ENCODE results near the gene SAPCD1. TPM values are rescaled to one million over a fixed set of nuclear protein-coding genes. Genes with fewer than 3 reads are reported as not detected.
A peak's percentile ranks its signal among the peaks of the same experiment; 100 is the strongest.

The SAPCD1 gene
- total RNA-seq, 4 donors from 2014 or later, result 0.83 TPM; not detected in 3

- intact Hi-C loops (cut with DNase I), result loop anchor here (5.0 kb wide), 2 partner anchors 37 to 58 kb away; partner anchors contain the start of gene CLIC1
- no peak for DNase-seq (ENCODE audit: extremely low spot score)
- peaks cover 8 to 40% (median 25%) of the 10 kb centered on the region in 4 donors for H3K36me3 ChIP-seq
- peak overlapping the region; percentile 92 to 93 (median 93) for H3K4me3 ChIP-seq
- WGBS, result 3% methylated on average over 28 of the region's 44 CpGs
- H3K27ac ChIP-seq (replicated peaks in 1 of 4), result peak overlapping the region; percentile 92 to 99 (median 95)
- H3K4me1 ChIP-seq, result peaks cover 13 to 34% (median 29%) of the 10 kb centered on the region in 4 donors
- H3K27me3 ChIP-seq, result no peaks in the 10 kb centered on the region
- no peak for TF ChIP-seq CTCF (IDR thresholded peaks at IDR 0.05)
- no peak for TF ChIP-seq POLR2A (IDR thresholded peaks at IDR 0.05; ENCODE audit: low read depth)
- TF ChIP-seq EP300 (IDR thresholded peaks at IDR 0.05), result no peak
- TF ChIP-seq POLR2AphosphoS5 (IDR thresholded peaks at IDR 0.05), result no peak
- H3K9me3 ChIP-seq, result no peaks in the 10 kb centered on the region
Measured at GRCh38 chr6:31794866-31795615, 32.6 kb downstream of the SAPCD1 start.

GRCh38 chr6:31795616-31796298 lies 33.3 kb downstream of the SAPCD1 start, which contains the start of gene VARS1:
VARS1 (minus strand) TSS chr6:31795752; CDS start chr6:31795217, 535 bp downstream.
- Histone ChIP-seq H3K4me1 (peaks cover 13 to 34% (median 29%) of the 10 kb centered on the region in 4 donors), H3K36me3 (peaks cover 5 to 34% (median 22%) of the 10 kb centered on the region in 4 donors), H3K9me3 (no peaks in the 10 kb centered on the region), H3K27ac (replicated peaks in 1 of 4) (peak within 1 kb of the TSS; percentile 92 to 99 (median 95)), H3K4me3 (peak within 1 kb of the TSS; percentile 92 to 93 (median 93)), H3K27me3 (no peaks in the 10 kb centered on the region)
- DNase-seq (ENCODE audit: extremely low spot score), result peak; percentile 95
- intact Hi-C loops (cut with DNase I), result loop anchor here (5.0 kb wide), 1 partner anchor 58 kb away; the partner anchor contains the start of gene CLIC1
- 0% methylated on average over 4 of the region's 75 CpGs for WGBS
- no peak for TF ChIP-seq EP300 (IDR thresholded peaks at IDR 0.05)
- no peak for TF ChIP-seq POLR2A (IDR thresholded peaks at IDR 0.05; ENCODE audit: low read depth)
- peak; percentile 81 to 93 (median 87) for TF ChIP-seq CTCF (IDR thresholded peaks at IDR 0.05)
- TF ChIP-seq POLR2AphosphoS5 (IDR thresholded peaks at IDR 0.05), result peak; percentile 72 to 84

- no peaks in the 10 kb centered on the region for H3K9me3 ChIP-seq
- H3K27me3 ChIP-seq, result no peaks in the 10 kb centered on the region
- DNase-seq (ENCODE audit: extremely low spot score), result no peak
- H3K36me3 ChIP-seq, result peaks cover 1 to 30% (median 22%) of the 10 kb centered on the region in 4 donors
- WGBS, result 72% methylated on average over 2 of the region's 2 CpGs
- peak overlapping the region; percentile 92 to 99 (median 95) for H3K27ac ChIP-seq (replicated peaks in 1 of 4)
- H3K4me3 ChIP-seq, result no peak overlapping the region
- H3K4me1 ChIP-seq, result peaks cover 13 to 31% (median 22%) of the 10 kb centered on the region in 4 donors
- intact Hi-C loops (cut with DNase I), result loop anchor here (5.0 kb wide), 1 partner anchor 60 kb away; the partner anchor contains the start of gene CLIC1
- no peak for TF ChIP-seq POLR2AphosphoS5 (IDR thresholded peaks at IDR 0.05)
- no peak for TF ChIP-seq POLR2A (IDR thresholded peaks at IDR 0.05; ENCODE audit: low read depth)
- no peak for TF ChIP-seq EP300 (IDR thresholded peaks at IDR 0.05)
- no peak for TF ChIP-seq CTCF (IDR thresholded peaks at IDR 0.05)
Measured at GRCh38 chr6:31796993-31797385, 34.5 kb downstream of the SAPCD1 start.

- peaks cover 13 to 31% (median 22%) of the 10 kb centered on the region in 4 donors for H3K4me1 ChIP-seq
- H3K27me3 ChIP-seq, result no peaks in the 10 kb centered on the region
- intact Hi-C loops (cut with DNase I), result loop anchor here (5.0 kb wide), 1 partner anchor 60 kb away; the partner anchor contains the start of gene CLIC1
- TF ChIP-seq EP300 (IDR thresholded peaks at IDR 0.05) (no peak), POLR2A (IDR thresholded peaks at IDR 0.05; ENCODE audit: low read depth) (no peak), POLR2AphosphoS5 (IDR thresholded peaks at IDR 0.05) (no peak), CTCF (IDR thresholded peaks at IDR 0.05) (no peak)
- no peak for DNase-seq (ENCODE audit: extremely low spot score)
- no peak overlapping the region for H3K4me3 ChIP-seq
- H3K27ac ChIP-seq (replicated peaks in 1 of 4), result peak overlapping the region in 2 of 4 donors; percentile 92 to 99
- H3K36me3 ChIP-seq, result peaks cover 4 to 30% (median 22%) of the 10 kb centered on the region in 4 donors
- no peaks in the 10 kb centered on the region for H3K9me3 ChIP-seq
- 73% methylated on average over 5 of the region's 5 CpGs for WGBS
Measured at GRCh38 chr6:31797588-31797987, 35.1 kb downstream of the SAPCD1 start.
